CD14-positive monocyte (primary cell): Measurements from ENCODE around the gene STX1A. TPM values are rescaled to one million over a fixed set of nuclear protein-coding genes. Genes with fewer than 3 reads are reported as not detected.

Experiments used
- DNase-seq, 3 donors: peaks; one replicate each; pipeline ENCODE4 v3.0.0-alpha.2; 2011 to 2022
- H2AFZ ChIP-seq: 2 replicates; pipeline ENCODE4 v1.6.0; 2012; ENCODE audit warnings: mild to moderate bottlenecking, low read depth, low read length, inconsistent platforms; ENCODE audit not compliant: insufficient read depth, poor library complexity, severe bottlenecking
- H3K27ac ChIP-seq, 2 donors: 1 replicate in 1 of 2; 2 replicates in 1 of 2; pipeline ENCODE4 v1.5.1; 2012 to 2013; ENCODE audit warnings: low read length in 2 of 2, control low read depth in 1 of 2, inconsistent platforms in 1 of 2, low read depth in 1 of 2, mild to moderate bottlenecking in 1 of 2
- H3K27me3 ChIP-seq, 2 donors: one replicate each; pipeline versions ENCODE4 v1.6.0 to v1.6.1; 2011 to 2013; ENCODE audit warnings: low read length in 2 of 2; ENCODE audit not compliant: control insufficient read depth in 2 of 2, insufficient read depth in 2 of 2
- H3K36me3 ChIP-seq, 2 donors: replicated peaks in 1 of 2; 1 replicate in 1 of 2; 2 replicates in 1 of 2; pipeline versions ENCODE4 v1.5.1 to v1.6.1; 2012 to 2013; ENCODE audit warnings: low read length in 2 of 2, control low read depth in 1 of 2, inconsistent platforms in 1 of 2, mild to moderate bottlenecking in 1 of 2; ENCODE audit not compliant: insufficient read depth in 2 of 2, control insufficient read depth in 1 of 2
- H3K4me1 ChIP-seq, 2 donors: 1 replicate in 1 of 2; 2 replicates in 1 of 2; pipeline versions ENCODE4 v1.5.1 to v1.6.1; 2012 to 2013; ENCODE audit warnings: low read length in 2 of 2, control low read depth in 1 of 2, inconsistent platforms in 1 of 2, mild to moderate bottlenecking in 1 of 2, moderate library complexity in 1 of 2; ENCODE audit not compliant: insufficient read depth in 2 of 2, control insufficient read depth in 1 of 2
- H3K4me2 ChIP-seq: replicated peaks from 2 replicates; pipeline ENCODE3; 2012; ENCODE audit warnings: low read length, moderate library complexity, mild to moderate bottlenecking; ENCODE audit not compliant: poor library complexity, severe bottlenecking; ENCODE audit errors: extremely low read depth
- H3K4me3 ChIP-seq, 3 experiments: fragments of 200-600 bp in 1 of 3; sonication (generic) in 1 of 3; replicated peaks in 1 of 3; 1 replicate in 2 of 3; 2 replicates in 1 of 3; pipeline ENCODE4 v1.5.1; 2011 to 2013; ENCODE audit warnings: low read length in 3 of 3, mild to moderate bottlenecking in 3 of 3, control low read depth in 2 of 3, low read depth in 2 of 3, inconsistent platforms in 1 of 3, moderate library complexity in 1 of 3
- H3K79me2 ChIP-seq: 2 replicates; pipeline ENCODE4 v1.6.0; 2012; ENCODE audit warnings: mild to moderate bottlenecking, control low read depth, inconsistent platforms, low read length, moderate library complexity; ENCODE audit not compliant: insufficient read depth
- H3K9ac ChIP-seq: 2 replicates; pipeline ENCODE4 v1.6.0; 2017; ENCODE audit warnings: low read length, mild to moderate bottlenecking; ENCODE audit not compliant: insufficient read depth, poor library complexity, severe bottlenecking
- H3K9me3 ChIP-seq, 2 donors: replicated peaks in 1 of 2; 1 replicate in 1 of 2; 2 replicates in 1 of 2; pipeline versions ENCODE4 v1.5.1 to v1.6.1; 2012 to 2013; ENCODE audit warnings: low read length in 2 of 2, control low read depth in 1 of 2; ENCODE audit not compliant: control insufficient read depth in 1 of 2, insufficient read depth in 1 of 2
- H4K20me1 ChIP-seq: 2 replicates; pipeline ENCODE4 v1.6.0; 2012; ENCODE audit warnings: mild to moderate bottlenecking, low read length, control low read depth, moderate library complexity; ENCODE audit not compliant: insufficient read depth
- H3K27ac Mint-ChIP-seq, 7 donors: one replicate each; pipeline ENCODE4 v1.8.0; 2020; ENCODE audit warnings: mild to moderate bottlenecking in 7 of 7, mixed read lengths in 7 of 7, moderate library complexity in 6 of 7, inconsistent platforms in 2 of 7
- H3K27me3 Mint-ChIP-seq, 3 donors: one replicate each; pipeline ENCODE4 v1.8.0; 2021 to 2022; ENCODE audit warnings: low read depth in 3 of 3, mild to moderate bottlenecking in 3 of 3, mixed read lengths in 3 of 3, moderate library complexity in 3 of 3, inconsistent platforms in 1 of 3
- H3K36me3 Mint-ChIP-seq, 2 donors: one replicate each; pipeline ENCODE4 v1.8.0; 2020; ENCODE audit warnings: mixed read lengths in 2 of 2, inconsistent platforms in 1 of 2, mild to moderate bottlenecking in 1 of 2
- H3K4me1 Mint-ChIP-seq: one replicate; pipeline ENCODE4 v1.8.0; 2020; ENCODE audit warnings: mild to moderate bottlenecking, mixed read lengths
- H3K4me3 Mint-ChIP-seq, 2 donors: one replicate each; pipeline ENCODE4 v1.8.0; 2020; ENCODE audit warnings: mild to moderate bottlenecking in 2 of 2, mixed read lengths in 2 of 2, moderate library complexity in 1 of 2
- H3K9me3 Mint-ChIP-seq, 7 donors: one replicate each; pipeline ENCODE4 v1.8.0; 2020 to 2022; ENCODE audit warnings: mixed read lengths in 7 of 7, mild to moderate bottlenecking in 6 of 7, moderate library complexity in 6 of 7, inconsistent platforms in 2 of 7
- CTCF ChIP-seq: fragments of 200-600 bp; IDR thresholded peaks from one replicate; pipeline ENCODE4 v1.8.0; 2022; ENCODE audit warnings: antibody characterized with exemption, mild to moderate bottlenecking
- WGBS: methylation state at CpG from one replicate; pipeline ENCODE4 v1.1.5; 2013; ENCODE audit warnings: missing lambda C conversion rate; ENCODE audit not compliant: insufficient coverage; 5-methylcytosine and 5-hydroxymethylcytosine counted together
- intact Hi-C, 2 donors: fragments of 100-400 bp; cut with micrococcal nuclease; formaldehyde crosslinking; loops; one replicate each; pipeline versions ENCODE4 v1.15.0 to v1.15.1; 2023
- polyA plus RNA-seq, 3 donors: library from polyadenylated mRNA; depleted of rRNA in 1 of 3; unstranded in 2 of 3; stranded (reverse) in 1 of 3; fragments of 300-500 nt in 2 of 3; fragments of >200 nt in 1 of 3; fragmentation: Illumina TruSeq in 2 of 3; gene quantifications; 1 replicate in 2 of 3; 2 replicates in 1 of 3; pipeline ENCODE4 v1.2.3, GENCODE V29; 2012 to 2021

The STX1A gene
- polyA plus RNA-seq, 3 donors = 0.27 to 2.7 (median 0.37) TPM

- WGBS = 6% methylated on average over 13 of the region's 16 CpGs
- no peaks in the 10 kb centered on the region for H3K36me3 ChIP-seq
- H3K4me3 ChIP-seq = peak overlapping the region in 1 of 3 experiments; percentile 68
- H2AFZ ChIP-seq = no peak overlapping the region
- no peak overlapping the region for H3K9ac ChIP-seq
- no peaks in the 10 kb centered on the region for H4K20me1 ChIP-seq
- DNase-seq = no peak
- peak overlapping the region; percentile 76 to 92 for H3K4me3 Mint-ChIP-seq
- intact Hi-C loops = loop anchor here (2.0 to 5.0 kb wide), 2 partner anchors 52 to 133 kb away; partner anchors contain the start of gene VPS37D (in 1 of the 2)
- H3K4me1 ChIP-seq = peaks cover 35 to 47% of the 10 kb centered on the region in 2 donors
- H3K79me2 ChIP-seq = no peaks in the 10 kb centered on the region
- H3K27ac Mint-ChIP-seq = peak overlapping the region in 4 of 7 donors; percentile 30 to 88 (median 65)
- peaks cover 6 to 18% of the 10 kb centered on the region in 2 donors for H3K36me3 Mint-ChIP-seq
- H3K27me3 Mint-ChIP-seq = peaks cover 75 to 85% (median 79%) of the 10 kb centered on the region in 3 donors
- no peak for TF ChIP-seq CTCF
- H3K27me3 ChIP-seq = peaks cover 31 to 85% of the 10 kb centered on the region in 2 donors
- peak overlapping the region; percentile 60 for H3K4me2 ChIP-seq
- no peak overlapping the region for H3K27ac ChIP-seq
- peaks cover 39% of the 10 kb centered on the region for H3K4me1 Mint-ChIP-seq
- H3K9me3 ChIP-seq = peaks cover 0 to 9% of the 10 kb centered on the region in 2 donors
- H3K9me3 Mint-ChIP-seq = peaks cover 0 to 22% (median 14%) of the 10 kb centered on the region in 7 donors
These were observed 319 bp upstream of the STX1A start for GRCh38 chr7:73719806-73720169.

GRCh38 chr7:73718438-73718881 lies 1.0 kb downstream of the STX1A start:
- Mint-ChIP-seq H3K27ac (peak overlapping the region in 5 of 7 donors; percentile 61 to 91 (median 84)), H3K4me1 (peaks cover 39% of the 10 kb centered on the region), H3K9me3 (peaks cover 0 to 23% (median 14%) of the 10 kb centered on the region in 7 donors), H3K27me3 (peaks cover 83 to 96% (median 89%) of the 10 kb centered on the region in 3 donors), H3K4me3 (peak overlapping the region; percentile 80 to 82), H3K36me3 (peaks cover 6 to 18% of the 10 kb centered on the region in 2 donors)
- H3K9ac ChIP-seq = peak overlapping the region; percentile 62
- peak overlapping the region; percentile 93 for H3K4me2 ChIP-seq
- no peaks in the 10 kb centered on the region for H4K20me1 ChIP-seq
- TF ChIP-seq CTCF = no peak
- peaks cover 0 to 9% of the 10 kb centered on the region in 2 donors for H3K9me3 ChIP-seq
- intact Hi-C loops = loop anchor here in 1 of 2 donors (2.0 kb wide), 1 partner anchor 132 kb away; no protein-coding TSS in a partner anchor
- WGBS = 20% methylated on average over 1 of the region's 9 CpGs
- peaks cover 37 to 90% of the 10 kb centered on the region in 2 donors for H3K27me3 ChIP-seq
- H3K36me3 ChIP-seq = no peaks in the 10 kb centered on the region
- H3K4me1 ChIP-seq = peaks cover 35 to 47% of the 10 kb centered on the region in 2 donors
- H3K79me2 ChIP-seq = no peaks in the 10 kb centered on the region
- H3K27ac ChIP-seq = no peak overlapping the region
- H2AFZ ChIP-seq = peak overlapping the region; percentile 85
- no peak for DNase-seq
- H3K4me3 ChIP-seq = peak overlapping the region in 1 of 3 experiments; percentile 78
